ENCODE measurements around the gene RHBDL3.

RHBDL3 gene

DNA sequence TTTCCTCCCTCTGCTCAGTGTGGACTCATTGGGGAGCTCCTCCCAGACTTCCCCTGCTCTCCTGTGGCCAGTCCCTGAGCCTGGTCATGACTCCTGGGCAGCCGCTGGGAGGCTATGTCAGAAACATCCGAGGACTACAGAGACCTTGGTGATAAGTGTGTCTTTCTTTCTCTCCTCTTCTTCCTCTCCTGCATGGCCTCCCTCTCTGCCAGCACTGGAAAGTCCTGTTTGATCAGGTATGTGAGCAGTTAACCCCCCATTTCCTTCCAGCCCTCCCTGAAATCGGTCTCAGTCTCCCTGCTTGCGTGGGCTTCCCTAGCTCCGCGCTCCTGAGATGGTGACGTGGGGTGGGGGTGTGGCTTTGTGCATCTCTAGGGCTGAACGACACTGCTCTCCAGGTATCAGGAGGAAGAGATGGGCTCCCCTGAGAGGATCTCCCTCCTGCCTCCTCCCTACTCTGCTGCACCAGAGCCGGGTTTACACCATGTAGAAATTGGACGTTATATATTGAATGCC is 2.1 kb downstream of the RHBDL3 start:
- no peak for DNase-seq

DNA sequence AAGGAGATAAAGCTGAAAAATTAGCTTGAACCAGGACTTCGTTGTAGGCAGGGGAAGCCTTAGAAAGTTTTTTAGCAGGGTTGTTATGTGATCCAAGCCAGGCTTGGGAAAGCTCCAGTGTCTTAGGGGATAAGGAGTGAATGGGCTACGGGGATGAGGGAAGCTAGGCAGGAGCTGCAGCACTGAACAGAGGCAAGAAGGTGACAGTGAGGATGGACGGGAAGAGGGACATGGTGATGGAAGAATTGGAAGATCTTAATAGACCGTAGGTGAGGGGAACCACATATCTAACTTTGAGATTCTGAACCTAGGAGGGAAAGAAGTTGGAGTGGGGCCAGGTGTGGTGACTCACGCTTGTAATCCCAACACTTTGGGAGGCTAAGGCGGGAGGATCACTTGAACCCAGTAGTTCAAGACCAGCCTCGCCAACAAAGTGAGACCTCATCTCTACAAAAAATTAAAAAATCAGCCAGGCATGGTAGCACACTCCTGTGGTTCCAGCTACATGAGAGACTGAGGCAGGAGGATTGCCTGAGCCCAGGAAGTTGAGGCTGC is 3.2 kb downstream of the RHBDL3 start:
- no peak for DNase-seq

GRCh38 chr17:32269377-32269776 is 3.7 kb downstream of the RHBDL3 start:
- DNase-seq = no peak

- no peak for DNase-seq
Observed at GRCh38 chr17:32271844-32272243, 6.2 kb downstream of the RHBDL3 start.

GRCh38 chr17:32274101-32274500 is 8.5 kb downstream of the RHBDL3 start:
- DNase-seq = no peak

- DNase-seq = no peak
Observed at GRCh38 chr17:32274643-32275042, 9.0 kb downstream of the RHBDL3 start.

- DNase-seq = peak; percentile 92
Observed at GRCh38 chr17:32275060-32276042, 9.7 kb downstream of the RHBDL3 start.

GRCh38 chr17:32276171-32276601 is 10.6 kb downstream of the RHBDL3 start:
- no peak for DNase-seq

DNA sequence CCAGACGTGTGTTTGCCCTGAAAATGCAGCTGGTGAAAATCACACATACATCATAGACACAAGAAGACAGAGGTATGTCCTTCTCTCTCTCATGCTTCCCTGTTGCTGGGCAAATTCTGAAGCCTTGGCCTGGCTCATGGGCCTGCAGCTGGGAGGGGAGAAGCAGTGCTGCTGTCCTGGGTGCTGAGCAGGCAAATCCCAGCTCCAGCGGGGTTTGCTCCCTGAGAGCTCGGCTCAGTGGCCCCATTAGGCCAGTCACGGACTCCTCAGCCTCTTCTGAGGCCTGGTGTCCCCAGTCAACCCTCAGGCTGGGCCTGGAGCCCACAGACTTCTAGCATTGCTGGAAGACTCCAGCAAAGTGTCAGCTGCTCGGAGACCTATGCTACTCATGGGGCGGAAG is 11.7 kb downstream of the RHBDL3 start:
- peak; percentile 29 for DNase-seq

DNA sequence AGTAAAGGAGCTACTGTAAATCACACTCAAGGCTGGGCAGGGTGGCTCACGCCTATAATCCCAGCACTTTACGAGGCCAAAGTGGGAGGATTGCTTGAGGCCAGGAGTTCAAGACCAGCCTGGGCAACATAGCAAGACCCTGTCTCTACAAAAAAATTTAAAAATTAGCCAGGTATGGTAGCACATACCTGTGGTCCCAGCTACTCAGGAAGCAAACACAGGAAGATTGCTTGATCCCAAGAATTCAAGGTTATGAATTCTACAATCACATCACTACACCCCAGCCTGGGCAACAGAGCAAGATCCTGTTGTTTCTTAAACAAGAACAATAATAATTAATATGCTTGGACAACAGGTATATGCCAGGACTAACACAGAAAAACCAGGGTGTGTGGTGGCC is 13.2 kb downstream of the RHBDL3 start:
- no peak for DNase-seq

DNA sequence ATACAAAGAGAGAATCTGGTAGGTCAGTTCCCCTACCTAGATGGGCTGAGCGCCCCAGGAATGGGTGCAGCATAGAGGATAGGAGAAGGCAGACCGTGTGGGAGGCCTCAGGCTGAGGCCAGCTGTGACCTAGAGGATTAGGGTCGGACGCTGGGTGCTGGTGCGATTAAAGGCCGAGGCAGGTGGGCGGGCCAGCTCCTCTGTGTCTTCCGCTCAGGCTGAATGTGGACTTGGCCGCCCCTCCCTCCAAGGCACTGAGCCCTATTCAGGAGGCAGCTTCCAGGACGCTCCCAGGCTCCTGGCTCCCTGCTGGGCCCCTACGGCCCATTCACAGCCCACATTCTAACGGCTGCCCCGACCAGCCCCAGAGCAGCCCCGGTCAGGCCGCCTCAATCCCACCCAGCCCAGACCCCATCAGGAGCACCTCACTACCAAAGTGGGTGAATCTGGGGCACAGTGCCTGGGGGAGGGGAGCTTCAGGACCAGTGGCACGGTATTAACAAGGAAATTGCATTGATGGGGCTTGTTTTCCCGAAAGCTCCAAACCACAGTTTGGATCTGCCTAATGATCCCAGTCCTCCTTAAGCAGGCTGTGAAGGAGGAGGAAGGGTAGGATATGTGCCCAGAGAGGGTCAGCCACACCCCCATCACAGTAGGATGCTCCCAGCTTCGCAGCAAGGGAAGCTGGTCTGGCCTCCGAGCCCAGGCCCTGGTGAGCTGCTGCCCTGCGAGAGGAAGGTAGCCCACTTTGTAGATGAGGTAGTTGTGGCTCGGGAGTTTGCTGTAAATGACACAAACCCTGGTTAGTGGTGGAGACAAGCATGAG is 14.5 kb downstream of the RHBDL3 start:
- DNase-seq = no peak

DNA sequence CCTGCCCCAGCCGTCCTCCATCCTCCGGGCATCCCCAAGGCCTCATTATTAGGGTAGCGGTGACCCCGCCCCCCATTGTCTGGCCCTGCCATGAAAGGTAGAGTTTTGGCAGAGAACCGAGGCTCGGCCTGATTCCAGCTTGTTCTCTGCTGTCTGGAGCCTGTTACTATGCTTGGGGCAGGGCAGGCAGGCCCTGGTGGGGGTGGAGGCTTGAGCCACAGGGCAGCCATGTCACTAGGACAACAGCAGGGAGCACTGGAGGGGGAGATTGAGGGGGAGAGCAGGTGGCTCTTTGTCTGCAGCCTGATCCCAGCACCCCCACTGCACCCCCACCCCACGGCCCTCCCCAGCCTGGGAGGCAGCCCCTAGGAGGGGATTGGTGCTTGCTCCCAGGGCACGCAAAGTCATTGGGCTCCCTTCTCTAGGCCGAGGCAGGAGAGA is 15.4 kb downstream of the RHBDL3 start:
- no peak for DNase-seq

DNA sequence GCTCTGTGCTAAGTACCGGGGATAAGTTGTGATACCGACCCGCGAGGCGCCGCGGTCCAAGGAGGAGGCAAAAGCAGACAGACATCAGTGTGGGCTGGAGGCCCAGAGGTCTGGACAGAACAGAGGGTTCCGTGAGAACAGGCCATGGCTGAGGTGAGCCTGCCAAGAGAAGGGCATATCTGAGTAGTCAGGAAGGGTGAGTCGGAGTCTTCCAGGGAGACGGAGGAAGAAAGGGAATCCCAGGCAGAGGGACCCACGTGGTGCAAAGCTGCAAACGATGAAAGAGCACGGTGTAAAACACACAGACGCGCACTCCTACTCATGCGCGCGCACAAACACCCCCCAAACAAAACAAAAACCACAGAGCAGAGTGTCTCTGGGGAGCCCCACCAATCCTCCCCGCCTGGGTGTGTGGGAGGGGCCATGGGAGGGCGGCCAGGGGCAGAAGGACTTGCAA is 18.1 kb downstream of the RHBDL3 start:
- DNase-seq = peak; percentile 57

DNA sequence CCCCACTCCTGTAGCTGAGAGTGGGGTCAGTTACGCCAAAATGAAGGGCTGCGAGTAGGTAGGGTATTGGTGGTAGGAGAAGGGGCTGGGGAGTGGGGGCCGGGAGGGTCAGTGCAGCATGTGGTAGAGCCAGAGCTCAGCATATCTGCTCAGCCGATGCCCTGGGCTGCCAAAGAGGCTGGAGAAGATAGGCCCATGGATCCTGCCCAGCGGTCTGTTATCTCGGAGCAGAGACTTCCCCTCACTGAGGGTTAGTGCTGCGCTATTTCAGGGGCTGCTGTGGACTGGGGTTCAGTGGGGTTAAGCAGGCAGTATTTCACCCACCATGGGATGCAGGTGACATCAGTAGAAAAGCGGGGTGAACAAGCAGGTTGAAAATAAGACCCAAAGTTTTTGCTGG is 19.7 kb downstream of the RHBDL3 start:
- DNase-seq = no peak

DNA sequence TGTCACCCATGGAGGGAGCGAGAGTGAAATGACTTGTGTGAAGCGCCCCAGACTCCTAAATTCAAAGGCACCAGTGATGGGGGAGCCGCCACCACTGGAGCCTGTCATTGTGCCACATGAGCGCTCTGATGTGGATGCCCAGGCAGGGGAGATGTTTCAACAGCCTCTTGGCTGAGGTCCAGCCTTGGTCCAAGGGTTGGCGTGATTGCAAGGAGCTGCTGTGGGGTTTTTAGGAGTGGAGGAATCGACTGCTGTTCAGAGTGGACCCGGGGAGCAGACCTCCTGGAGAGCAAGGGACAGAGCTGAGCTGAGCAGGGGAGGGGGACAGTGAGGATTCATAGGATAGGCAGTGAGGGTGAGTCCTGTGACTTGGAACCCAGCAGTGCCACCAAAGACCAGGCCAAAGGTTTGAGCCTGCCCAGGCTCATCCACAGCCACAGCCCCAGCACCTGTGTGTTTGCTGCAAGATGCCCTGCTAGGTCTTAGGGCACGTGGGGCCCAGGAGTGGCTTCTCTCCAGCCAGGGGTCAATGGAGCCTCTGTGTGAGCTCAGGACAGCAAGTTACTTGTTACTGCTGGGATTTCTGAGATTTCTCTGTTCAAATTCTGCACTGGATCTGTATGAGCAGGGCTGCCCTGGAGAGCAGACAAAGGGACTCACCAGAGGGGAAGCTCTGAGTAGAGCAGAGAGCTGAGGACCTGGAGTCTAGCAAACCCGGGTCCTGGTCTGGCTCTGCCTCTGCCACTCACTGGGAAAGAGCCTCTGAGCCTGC is 20.3 kb downstream of the RHBDL3 start:
- no peak for DNase-seq

DNA sequence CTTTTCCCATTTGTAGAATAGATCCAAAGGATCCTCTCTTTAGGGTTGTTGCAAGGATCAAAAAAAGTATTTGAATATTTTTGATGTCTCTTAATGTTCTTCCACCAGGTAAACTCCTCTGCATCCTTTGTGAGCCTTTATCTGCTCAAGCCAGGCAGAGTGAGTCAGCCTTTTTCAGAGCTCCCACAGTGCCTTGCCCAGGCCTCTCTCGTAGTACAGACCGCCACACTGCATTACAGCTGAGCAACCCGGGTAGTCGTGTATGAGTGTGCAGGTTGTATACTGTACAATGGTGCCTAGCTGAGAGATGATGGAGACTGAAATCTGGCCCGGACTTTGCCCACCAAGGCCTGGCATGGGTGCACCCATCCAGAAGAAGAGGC is 20.9 kb downstream of the RHBDL3 start:
- no peak for DNase-seq

- no peak for DNase-seq
Observed at GRCh38 chr17:32287804-32288511, 22.3 kb downstream of the RHBDL3 start.

- DNase-seq = no peak
Observed at GRCh38 chr17:32288615-32289014, 23.0 kb downstream of the RHBDL3 start.

DNA sequence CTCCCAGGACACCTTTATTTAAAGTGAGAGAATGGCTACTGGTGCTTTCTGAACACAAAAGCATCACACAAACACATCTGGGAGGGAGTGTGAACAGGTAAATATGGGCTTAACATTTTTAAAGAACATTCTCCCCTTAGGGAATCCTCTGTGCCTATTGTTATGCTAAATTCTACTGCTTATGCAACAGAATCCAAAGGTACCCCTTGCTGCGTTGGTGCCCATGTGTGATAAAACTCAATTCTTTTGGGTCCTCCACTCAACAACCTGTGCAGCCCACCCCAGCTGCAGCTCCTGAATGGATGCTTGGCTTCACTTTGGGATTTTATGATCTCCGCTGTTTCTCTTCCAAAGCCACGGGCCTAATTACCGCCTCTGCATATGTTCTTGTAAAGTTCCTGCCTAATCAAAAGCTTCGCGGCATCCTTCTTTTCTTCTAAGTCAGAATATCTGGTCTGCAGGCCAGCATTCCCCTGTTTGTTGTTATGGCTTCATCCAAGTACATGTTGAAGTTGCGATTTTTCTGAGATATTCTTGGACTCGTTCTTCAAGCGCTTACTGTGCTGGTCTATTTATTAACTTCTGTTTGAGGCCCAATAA is 23.9 kb downstream of the RHBDL3 start:
- no peak for DNase-seq

GRCh38 chr17:32292094-32292493 is 26.5 kb downstream of the RHBDL3 start:
- DNase-seq = no peak

DNA sequence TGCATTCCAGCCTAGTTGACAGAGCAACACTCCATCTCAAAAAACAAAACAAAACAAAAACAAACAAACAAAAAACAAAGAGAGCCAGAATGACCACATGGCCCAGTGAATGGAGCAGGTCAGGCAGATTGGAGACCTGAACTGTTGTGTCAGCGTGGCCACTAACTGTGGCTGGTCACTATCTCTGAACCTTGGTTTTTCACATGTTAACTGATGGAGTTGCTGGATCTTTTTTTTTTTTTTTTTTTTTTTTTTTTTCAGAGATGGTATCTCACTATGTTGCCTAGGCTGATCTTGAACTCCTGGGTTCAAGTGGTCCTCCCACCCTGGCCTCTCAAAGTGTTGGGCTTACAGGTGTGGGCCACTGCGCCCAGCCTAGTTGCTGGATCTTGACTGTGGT is 31.8 kb downstream of the RHBDL3 start:
- DNase-seq = no peak
